Right lobe of liver (tissue), 4 donors: ENCODE measurements around the gene ACIN1.

ENCODE experiments used
- POLR2A ChIP-seq: fragments of 450-650 bp; IDR thresholded peaks from one replicate; pipeline ENCODE4 v1.6.1; 2017; ENCODE audit warnings: antibody characterized with exemption, mild to moderate bottlenecking
- TF ChIP-seq, protein P1 (sequence below), 4 donors: fragments of 200-600 bp in 3 of 4; fragments of 450-650 bp in 1 of 4; IDR thresholded peaks; one replicate each; pipeline versions ENCODE4 v1.5.1 to v1.8.0; 2016 to 2022; ENCODE audit warnings: antibody characterized with exemption in 4 of 4, mild to moderate bottlenecking in 2 of 4
- donor health status: DM: no; HTN: no; CAD: no.
- donor health status: DM: no; HTN: no; CAD: no.
- donor health status: DM: no; HTN: yes; CAD: no.

DNA sequence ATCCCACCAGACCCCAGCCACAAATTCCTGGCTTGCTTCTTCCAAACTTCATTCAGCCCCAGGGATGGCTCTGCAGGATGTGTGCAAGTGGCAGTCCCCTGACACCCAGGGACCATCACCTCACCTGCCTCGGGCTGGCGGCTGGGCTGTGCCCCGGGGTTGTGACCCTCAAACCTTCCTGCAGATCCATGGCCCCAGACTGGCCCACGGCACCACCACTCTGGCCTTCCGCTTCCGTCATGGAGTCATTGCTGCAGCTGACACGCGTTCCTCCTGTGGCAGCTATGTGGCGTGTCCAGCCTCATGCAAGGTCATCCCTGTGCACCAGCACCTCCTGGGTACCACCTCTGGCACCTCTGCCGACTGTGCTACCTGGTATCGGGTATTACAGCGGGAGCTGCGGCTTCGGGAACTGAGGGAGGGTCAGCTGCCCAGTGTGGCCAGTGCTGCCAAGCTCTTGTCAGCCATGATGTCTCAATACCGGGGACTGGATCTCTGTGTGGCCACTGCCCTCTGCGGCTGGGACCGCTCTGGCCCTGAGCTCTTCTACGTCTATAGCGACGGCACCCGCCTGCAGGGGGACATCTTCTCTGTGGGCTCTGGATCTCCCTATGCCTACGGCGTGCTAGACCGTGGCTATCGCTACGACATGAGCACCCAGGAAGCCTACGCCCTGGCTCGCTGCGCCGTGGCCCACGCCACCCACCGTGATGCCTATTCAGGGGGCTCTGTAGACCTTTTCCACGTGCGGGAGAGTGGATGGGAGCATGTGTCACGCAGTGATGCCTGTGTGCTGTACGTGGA is 52.6 kb downstream of the ACIN1 start, which contains the start of gene PSMB11:
- TF ChIP-seq, protein P1, sequence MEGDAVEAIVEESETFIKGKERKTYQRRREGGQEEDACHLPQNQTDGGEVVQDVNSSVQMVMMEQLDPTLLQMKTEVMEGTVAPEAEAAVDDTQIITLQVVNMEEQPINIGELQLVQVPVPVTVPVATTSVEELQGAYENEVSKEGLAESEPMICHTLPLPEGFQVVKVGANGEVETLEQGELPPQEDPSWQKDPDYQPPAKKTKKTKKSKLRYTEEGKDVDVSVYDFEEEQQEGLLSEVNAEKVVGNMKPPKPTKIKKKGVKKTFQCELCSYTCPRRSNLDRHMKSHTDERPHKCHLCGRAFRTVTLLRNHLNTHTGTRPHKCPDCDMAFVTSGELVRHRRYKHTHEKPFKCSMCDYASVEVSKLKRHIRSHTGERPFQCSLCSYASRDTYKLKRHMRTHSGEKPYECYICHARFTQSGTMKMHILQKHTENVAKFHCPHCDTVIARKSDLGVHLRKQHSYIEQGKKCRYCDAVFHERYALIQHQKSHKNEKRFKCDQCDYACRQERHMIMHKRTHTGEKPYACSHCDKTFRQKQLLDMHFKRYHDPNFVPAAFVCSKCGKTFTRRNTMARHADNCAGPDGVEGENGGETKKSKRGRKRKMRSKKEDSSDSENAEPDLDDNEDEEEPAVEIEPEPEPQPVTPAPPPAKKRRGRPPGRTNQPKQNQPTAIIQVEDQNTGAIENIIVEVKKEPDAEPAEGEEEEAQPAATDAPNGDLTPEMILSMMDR (IDR thresholded peaks at IDR 0.05), result no peak
- no peak for TF ChIP-seq POLR2A
